DMS53 treated with DMSO at 0.1 percent for 48 hours (cell line): ENCODE data around the gene TMEM184C.

Experiments
- DNase-seq: peaks from one replicate; lab custom pipeline; 2025; ENCODE audit not compliant: unreplicated experiment; lab: John Stamatoyannopoulos, UW

Gene TMEM184C

GRCh38 chr4:147617173-147617840 is at the start of gene TMEM184C:
Gene TMEM184C (plus strand): TSS chr4:147617397. CDS start chr4:147617957, 560 bp downstream.
- DNase-seq: peak; percentile 88

- DNase-seq: no peak
These were observed 46.6 kb upstream of the TMEM184C start for GRCh38 chr4:147570616-147571015.

- DNase-seq: no peak
These were observed 46.0 kb upstream of the TMEM184C start for GRCh38 chr4:147571036-147571770.

- DNase-seq: no peak
These were observed 41.1 kb upstream of the TMEM184C start for GRCh38 chr4:147576084-147576483.

- peak; percentile 69 for DNase-seq
These were observed 39.1 kb upstream of the TMEM184C start for GRCh38 chr4:147578051-147578476.

GRCh38 chr4:147578593-147578992 is 38.6 kb upstream of the TMEM184C start:
- DNase-seq: no peak

GRCh38 chr4:147580396-147580795 is 36.8 kb upstream of the TMEM184C start:
- no peak for DNase-seq

- no peak for DNase-seq
These were observed 35.4 kb upstream of the TMEM184C start for GRCh38 chr4:147581606-147582350.

GRCh38 chr4:147582386-147583060 is 34.7 kb upstream of the TMEM184C start:
- DNase-seq: no peak

- no peak for DNase-seq
These were observed 33.3 kb upstream of the TMEM184C start for GRCh38 chr4:147583876-147584275.

- no peak for DNase-seq
These were observed 31.2 kb upstream of the TMEM184C start for GRCh38 chr4:147586032-147586431.

- no peak for DNase-seq
These were observed 30.6 kb upstream of the TMEM184C start for GRCh38 chr4:147586637-147587036.

GRCh38 chr4:147587041-147587440 is 30.2 kb upstream of the TMEM184C start:
- no peak for DNase-seq

- DNase-seq: no peak
These were observed 27.6 kb upstream of the TMEM184C start for GRCh38 chr4:147589586-147589985.

GRCh38 chr4:147590249-147590920 is 26.8 kb upstream of the TMEM184C start:
- DNase-seq: peak; percentile 19

- no peak for DNase-seq
These were observed 26.1 kb upstream of the TMEM184C start for GRCh38 chr4:147591106-147591505.

GRCh38 chr4:147594107-147594506 is 23.1 kb upstream of the TMEM184C start:
- DNase-seq: no peak

- DNase-seq: no peak
These were observed 22.6 kb upstream of the TMEM184C start for GRCh38 chr4:147594578-147594977.

GRCh38 chr4:147596377-147596776 is 20.8 kb upstream of the TMEM184C start:
- no peak for DNase-seq

GRCh38 chr4:147596981-147597380 is 20.2 kb upstream of the TMEM184C start:
- peak; percentile 26 for DNase-seq

- DNase-seq: no peak
These were observed 19.6 kb upstream of the TMEM184C start for GRCh38 chr4:147597561-147597960.
